GM21360 (cell line): ENCODE measurements around the gene LARGE1.
A peak's percentile ranks its signal among the peaks of the same experiment; 100 is the strongest.

Source experiments
- ATAC-seq: cut with Tn5 transposase; IDR thresholded peaks from one replicate; pipeline ENCODE4 v1.9.1; 2021; ENCODE audit warnings: mild to moderate bottlenecking, moderate library complexity; ENCODE audit not compliant: unreplicated experiment

LARGE1 gene

DNA sequence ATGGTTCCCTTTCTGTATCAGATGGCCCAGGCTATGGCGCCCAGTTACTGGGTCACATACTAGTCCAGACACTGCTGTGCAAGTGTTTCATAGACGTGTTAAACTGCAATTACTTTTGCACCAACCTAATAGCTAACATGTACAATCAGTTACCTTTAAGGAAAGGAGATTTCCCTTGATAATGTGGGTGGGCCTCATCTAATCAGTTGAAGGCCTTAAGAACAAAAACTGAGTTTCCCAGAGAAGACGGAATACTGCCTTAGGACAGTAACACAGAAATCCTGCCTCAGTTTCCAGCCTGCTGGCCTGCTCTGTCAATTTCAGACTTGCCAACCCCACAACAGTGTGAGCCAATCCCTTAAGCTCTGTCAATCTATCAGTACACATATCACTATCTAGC lies 632.2 kb downstream of the LARGE1 start:
- no peak for ATAC-seq

- no peak for ATAC-seq
These were observed 645.2 kb downstream of the LARGE1 start for GRCh38 chr22:33275073-33275443.

- no peak for ATAC-seq
These were observed 645.8 kb downstream of the LARGE1 start for GRCh38 chr22:33274214-33275072.

DNA sequence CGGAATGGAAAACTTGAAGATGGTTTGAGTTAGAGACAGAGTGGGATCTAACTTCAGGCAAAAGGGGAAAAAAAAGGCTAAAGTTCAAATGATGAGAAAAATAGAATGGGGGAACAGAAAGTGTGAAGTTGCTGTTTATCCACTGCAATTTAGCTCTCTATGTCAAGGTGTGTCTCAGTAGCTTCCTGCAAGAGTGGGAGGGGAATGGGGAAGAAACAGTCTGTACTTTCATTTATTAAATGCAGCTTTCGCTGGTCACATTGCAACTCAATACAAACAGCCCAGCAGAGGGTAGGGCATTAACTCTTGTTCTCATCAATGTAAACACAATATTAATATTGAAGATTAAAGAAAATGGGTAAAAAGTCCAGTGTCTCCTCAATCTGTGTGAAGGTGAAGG lies 647.4 kb downstream of the LARGE1 start:
- no peak for ATAC-seq

DNA sequence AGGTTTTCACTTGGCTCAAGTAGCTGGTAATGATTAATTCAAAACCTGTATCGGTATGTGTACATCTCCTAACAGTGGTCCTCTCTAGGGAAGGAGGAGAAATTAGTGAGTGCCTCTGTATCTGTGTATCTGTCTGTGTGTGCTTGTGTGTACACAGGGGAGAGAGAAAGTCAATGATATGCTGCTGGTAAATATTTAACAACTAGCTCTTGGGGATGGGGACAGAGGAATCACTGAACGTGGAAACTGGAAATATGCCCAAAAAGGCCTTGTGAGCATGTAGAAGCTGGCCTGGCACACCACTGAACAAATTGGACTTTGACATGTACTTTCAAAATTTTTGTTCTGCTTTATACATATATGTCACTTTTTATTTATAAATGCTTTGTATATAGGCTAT lies 648.1 kb downstream of the LARGE1 start:
- peak; percentile 5 for ATAC-seq

DNA sequence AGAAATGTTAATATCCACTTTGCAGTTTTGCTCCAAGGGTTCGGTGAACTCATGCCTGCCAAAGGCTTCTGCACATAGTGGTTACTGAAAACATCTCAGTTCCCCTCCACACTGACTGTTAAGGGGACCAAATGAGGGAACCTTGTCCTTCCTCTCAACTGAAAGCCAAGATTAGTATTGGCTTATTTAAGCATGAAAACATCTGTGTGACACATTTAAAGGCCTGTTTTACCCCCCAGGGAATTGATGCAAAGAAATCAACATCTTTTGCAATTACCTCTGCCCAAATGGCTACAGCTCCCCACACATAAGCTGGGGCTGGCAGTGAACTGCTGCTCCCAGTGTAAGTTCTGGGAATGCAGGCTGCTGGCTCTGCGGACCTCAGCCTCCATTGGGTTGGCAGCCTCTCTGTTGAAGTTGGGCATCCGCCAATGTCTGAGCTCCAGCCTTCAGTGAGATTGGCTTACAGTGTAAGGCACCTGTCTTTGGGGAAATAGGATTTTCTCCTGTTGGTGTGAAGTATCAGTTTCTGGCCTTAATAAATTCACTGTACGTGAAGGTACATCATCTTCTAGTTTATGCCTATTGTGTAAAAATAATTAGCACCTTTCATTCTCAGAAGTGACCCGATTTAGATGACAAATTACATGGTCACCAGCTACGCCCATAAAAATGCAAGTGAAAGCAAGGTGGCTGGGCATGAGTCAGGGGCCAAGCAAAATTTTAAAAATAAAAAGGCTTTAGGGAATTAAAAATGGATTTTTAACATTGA lies 648.7 kb downstream of the LARGE1 start:
- ATAC-seq, result peak; percentile 61

DNA sequence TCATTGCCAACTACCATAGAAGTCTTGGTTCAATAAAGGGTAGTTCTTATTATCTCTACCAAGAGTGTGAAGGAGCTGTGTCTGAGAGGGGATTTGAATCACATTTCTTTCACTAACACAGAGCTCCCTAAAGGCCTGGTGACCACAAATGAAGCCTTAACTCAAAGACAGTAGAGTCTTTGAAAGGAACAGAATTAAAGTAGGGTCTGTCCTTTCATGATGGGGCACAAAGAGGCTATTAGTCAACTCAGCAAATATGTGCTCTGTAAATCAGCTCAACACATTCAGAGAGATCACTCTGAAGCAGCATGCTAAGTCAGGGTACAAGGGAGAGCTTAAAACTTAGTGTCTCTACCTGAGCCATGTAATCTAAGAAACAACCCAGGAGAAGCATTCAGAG lies 649.7 kb downstream of the LARGE1 start:
- ATAC-seq, result no peak

DNA sequence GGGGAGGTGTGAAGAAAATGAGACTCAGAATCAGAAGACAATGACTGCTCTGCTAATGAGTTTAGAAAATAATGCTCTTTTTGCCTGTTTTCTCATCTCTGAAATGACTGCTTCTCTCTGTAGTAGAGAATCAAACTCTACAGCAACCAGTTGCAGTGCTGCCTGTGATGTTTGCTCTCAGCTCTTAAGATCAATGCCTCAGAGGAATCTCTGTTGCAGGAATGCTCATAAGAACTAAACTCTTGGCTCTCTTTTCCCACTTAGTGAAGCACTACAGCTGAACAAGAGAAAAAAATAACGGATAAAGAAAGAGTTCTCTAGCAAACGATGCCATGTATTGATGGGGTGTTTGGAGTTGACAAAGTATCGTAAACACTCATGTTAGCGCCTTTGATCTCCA lies 658.6 kb downstream of the LARGE1 start:
- ATAC-seq, result no peak

GRCh38 chr22:33260498-33260897 lies 659.8 kb downstream of the LARGE1 start:
- ATAC-seq, result no peak

GRCh38 chr22:33255791-33256190 lies 664.5 kb downstream of the LARGE1 start:
- ATAC-seq, result no peak

- ATAC-seq, result no peak
These were observed 671.3 kb downstream of the LARGE1 start for GRCh38 chr22:33248948-33249347.

DNA sequence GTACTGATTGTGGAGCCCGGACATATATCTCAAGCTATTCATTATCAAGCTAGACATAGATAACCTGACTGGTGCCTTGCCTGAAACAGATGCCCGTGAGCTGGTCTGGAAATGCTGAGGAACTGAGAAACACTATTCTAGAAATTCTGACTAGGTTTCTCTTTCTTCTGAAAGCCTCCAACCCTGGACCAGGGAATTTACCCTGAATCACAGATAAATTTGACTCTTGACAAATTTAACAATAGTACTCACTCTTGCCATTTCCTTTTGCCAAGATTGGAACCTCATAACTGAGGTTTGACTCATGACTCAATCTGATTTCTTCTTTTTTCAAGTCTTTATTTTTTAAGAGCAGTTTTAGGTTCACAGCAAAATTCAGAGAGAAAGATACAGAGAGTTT lies 672.5 kb downstream of the LARGE1 start:
- ATAC-seq, result peak; percentile 57

- no peak for ATAC-seq
These were observed 678.2 kb downstream of the LARGE1 start for GRCh38 chr22:33242078-33242477.

DNA sequence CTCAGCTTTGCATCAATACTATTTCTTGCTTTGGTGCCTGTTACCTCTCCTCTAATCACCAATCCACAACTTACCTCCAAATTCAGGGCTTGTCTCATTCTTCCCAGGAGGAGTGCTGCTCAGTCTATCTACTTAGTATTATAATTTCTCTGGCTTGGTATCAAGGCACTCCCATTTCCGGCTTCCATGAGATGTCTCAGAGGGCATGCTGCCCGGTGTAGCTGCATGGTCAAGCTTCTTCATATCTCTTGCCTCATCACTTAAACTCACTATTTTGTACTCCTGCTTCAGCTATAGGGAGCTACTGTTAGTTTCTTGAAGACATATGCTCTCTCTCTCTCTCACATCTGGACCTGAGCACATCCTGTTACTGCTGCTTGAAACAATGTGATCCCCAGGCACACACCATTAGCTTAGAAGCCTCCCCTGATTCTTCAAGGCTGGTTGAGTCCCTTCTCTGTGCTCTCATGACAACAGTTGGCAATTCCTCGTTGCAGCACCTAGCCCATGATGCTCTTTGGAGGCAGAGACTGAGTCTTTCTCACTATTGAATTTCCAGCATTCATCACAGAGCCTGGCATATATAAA lies 679.3 kb downstream of the LARGE1 start:
- ATAC-seq, result no peak

- no peak for ATAC-seq
These were observed 688.2 kb downstream of the LARGE1 start for GRCh38 chr22:33232071-33232470.

- no peak for ATAC-seq
These were observed 692.5 kb downstream of the LARGE1 start for GRCh38 chr22:33227791-33228190.

DNA sequence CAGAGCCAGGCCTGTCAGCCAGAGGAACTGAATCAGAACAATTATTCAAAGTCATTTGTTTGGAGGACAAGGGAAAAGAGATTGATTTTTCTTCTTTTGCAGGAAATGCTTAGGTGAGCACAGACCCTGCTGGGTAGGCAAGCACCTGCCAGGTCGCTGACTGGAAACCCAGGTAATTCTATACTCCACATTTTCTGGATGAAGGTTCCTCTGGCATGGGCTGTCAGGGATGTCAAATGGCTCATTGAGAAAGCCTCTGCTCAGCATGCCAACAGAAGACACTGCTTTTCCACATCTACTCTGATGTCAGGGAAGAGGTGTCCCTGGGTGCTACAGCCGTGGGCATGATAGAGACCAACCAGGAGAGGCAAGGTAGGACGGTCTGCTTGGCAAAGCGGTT lies 695.4 kb downstream of the LARGE1 start:
- no peak for ATAC-seq
